Suprapubic skin (tissue), 4 donors: Measurements from ENCODE around the gene RPS24. TPM values are rescaled to one million over a fixed set of nuclear protein-coding genes. Genes with fewer than 3 reads are reported as not detected.
"Not testable (repeated sequence)": the region's sequence is repeated elsewhere in the genome, so short reads cannot be mapped to it uniquely, and the experiment has no call there.

Experiments
- DNase-seq, 2 donors: peaks; one replicate each; pipeline ENCODE4 v3.0.0-alpha.2; 2019; ENCODE audit warnings: low spot score in 2 of 2
- H3K27ac ChIP-seq: fragments of 200-600 bp; sonication (generic); one replicate; pipeline ENCODE4 v1.5.1; 2019
- H3K27me3 ChIP-seq: fragments of 200-600 bp; sonication (generic); one replicate; pipeline ENCODE4 v1.5.1; 2019
- H3K36me3 ChIP-seq: fragments of 200-600 bp; sonication (generic); one replicate; pipeline ENCODE4 v1.5.1; 2019
- H3K4me1 ChIP-seq: fragments of 200-600 bp; sonication (generic); one replicate; pipeline ENCODE4 v1.5.1; 2019
- H3K4me3 ChIP-seq: fragments of 200-600 bp; sonication (generic); one replicate; pipeline ENCODE4 v1.5.1; 2019; ENCODE audit warnings: mild to moderate bottlenecking
- H3K9me3 ChIP-seq: fragments of 200-600 bp; sonication (generic); one replicate; pipeline ENCODE4 v1.5.1; 2019
- CTCF ChIP-seq, 2 donors: fragments of 200-600 bp in 1 of 2; fragments of 450-650 bp in 1 of 2; sonication (generic) in 1 of 2; IDR thresholded peaks; one replicate each; pipeline ENCODE4 v1.5.1; 2016 to 2019; ENCODE audit warnings: antibody characterized with exemption in 2 of 2, mild to moderate bottlenecking in 1 of 2, moderate library complexity in 1 of 2
- EP300 ChIP-seq: sonication (generic); formaldehyde crosslinking; IDR thresholded peaks from one replicate; pipeline ENCODE4 v1.6.1; 2017; ENCODE audit warnings: antibody characterized with exemption
- POLR2A ChIP-seq, 2 donors: fragments of 450-650 bp; IDR thresholded peaks; one replicate each; pipeline ENCODE4 v1.6.1; 2017; ENCODE audit warnings: antibody characterized with exemption in 2 of 2, mild to moderate bottlenecking in 2 of 2, moderate library complexity in 2 of 2
- POLR2AphosphoS5 ChIP-seq, 3 donors: sonication (generic); formaldehyde crosslinking; IDR thresholded peaks; one replicate each; pipeline ENCODE4 v1.6.1; 2017; ENCODE audit warnings: antibody characterized with exemption in 3 of 3
- WGBS: methylation state at CpG from one replicate; pipeline ENCODE4 v1.1.5; 2018; 5-methylcytosine and 5-hydroxymethylcytosine counted together
- total RNA-seq, 4 donors: library from RNA; depleted of rRNA; stranded (reverse); fragments of >200 nt; gene quantifications; one replicate each; pipeline ENCODE4 v1.1.0, GENCODE V29; 2016

The RPS24 gene
- total RNA-seq, 4 donors from 2014 or later = 1,912 to 3,227 (median 3,162) TPM

- Histone ChIP-seq H3K27me3 (no peaks in the 10 kb centered on the region), H3K9me3 (no peaks in the 10 kb centered on the region), H3K4me1 (no peaks in the 10 kb centered on the region), H3K36me3 (no peaks in the 10 kb centered on the region), H3K27ac (no peak overlapping the region), H3K4me3 (no peak overlapping the region)
- TF ChIP-seq EP300 = no peak
- TF ChIP-seq POLR2A (IDR thresholded peaks at IDR 0.05) = no peak
- no peak for TF ChIP-seq POLR2AphosphoS5 (IDR thresholded peaks at IDR 0.05)
- no peak for TF ChIP-seq CTCF (IDR thresholded peaks at IDR 0.05)
- no peak for DNase-seq
- 82% methylated on average over 7 of the region's 7 CpGs for WGBS
Observed at GRCh38 chr10:78053211-78053868, 19.7 kb downstream of the RPS24 start.

- Histone ChIP-seq H3K27ac (no peak overlapping the region), H3K9me3 (no peaks in the 10 kb centered on the region), H3K36me3 (no peaks in the 10 kb centered on the region), H3K27me3 (no peaks in the 10 kb centered on the region), H3K4me1 (no peaks in the 10 kb centered on the region), H3K4me3 (no peak overlapping the region)
- no peak for DNase-seq
- TF ChIP-seq POLR2A (IDR thresholded peaks at IDR 0.05) (no peak), EP300 (no peak), POLR2AphosphoS5 (IDR thresholded peaks at IDR 0.05) (no peak), CTCF (IDR thresholded peaks at IDR 0.05) (no peak)
- WGBS = 79% methylated on average over 5 of the region's 5 CpGs
Observed at GRCh38 chr10:78058562-78058961, 24.9 kb downstream of the RPS24 start.

GRCh38 chr10:78059906-78060702 is 26.4 kb downstream of the RPS24 start:
- WGBS = 78% methylated on average over 11 of the region's 12 CpGs
- Histone ChIP-seq H3K4me3 (no peak overlapping the region), H3K36me3 (no peaks in the 10 kb centered on the region), H3K4me1 (no peaks in the 10 kb centered on the region), H3K27ac (no peak overlapping the region), H3K9me3 (no peaks in the 10 kb centered on the region), H3K27me3 (no peaks in the 10 kb centered on the region)
- DNase-seq = no peak
- TF ChIP-seq CTCF (IDR thresholded peaks at IDR 0.05) = no peak
- no peak for TF ChIP-seq POLR2AphosphoS5 (IDR thresholded peaks at IDR 0.05)
- no peak for TF ChIP-seq POLR2A (IDR thresholded peaks at IDR 0.05)
- TF ChIP-seq EP300 = no peak

GRCh38 chr10:78062296-78062695 is 28.6 kb downstream of the RPS24 start:
- DNase-seq = no peak
- TF ChIP-seq POLR2A (IDR thresholded peaks at IDR 0.05) (no peak), POLR2AphosphoS5 (IDR thresholded peaks at IDR 0.05) (no peak), EP300 (no peak)
- Histone ChIP-seq H3K36me3 (no peaks in the 10 kb centered on the region), H3K27me3 (no peaks in the 10 kb centered on the region), H3K4me3 (no peak overlapping the region), H3K4me1 (no peaks in the 10 kb centered on the region), H3K27ac (no peak overlapping the region), H3K9me3 (no peaks in the 10 kb centered on the region)
- WGBS = 81% methylated on average over 5 of the region's 5 CpGs

GRCh38 chr10:78063236-78063635 is 29.6 kb downstream of the RPS24 start:
- no peak overlapping the region for H3K27ac ChIP-seq
- no peak overlapping the region for H3K4me3 ChIP-seq
- H3K4me1 ChIP-seq = no peaks in the 10 kb centered on the region
- no peaks in the 10 kb centered on the region for H3K27me3 ChIP-seq
- no peaks in the 10 kb centered on the region for H3K9me3 ChIP-seq
- 92% methylated on average over 2 of the region's 2 CpGs for WGBS
- no peak for DNase-seq
- no peak for TF ChIP-seq EP300
- no peak for TF ChIP-seq CTCF (IDR thresholded peaks at IDR 0.05)
- no peak for TF ChIP-seq POLR2AphosphoS5 (IDR thresholded peaks at IDR 0.05)
- TF ChIP-seq POLR2A (IDR thresholded peaks at IDR 0.05) = no peak
- H3K36me3 ChIP-seq = no peaks in the 10 kb centered on the region

GRCh38 chr10:78064919-78065318 is 31.3 kb downstream of the RPS24 start:
- WGBS = no CpG with 5 or more reads among the region's 2 CpGs
- not testable (repeated sequence) for H3K27me3 ChIP-seq, H3K36me3 ChIP-seq, DNase-seq, H3K4me3 ChIP-seq, H3K4me1 ChIP-seq, H3K27ac ChIP-seq, H3K9me3 ChIP-seq
